Gastrocnemius medialis (tissue), 4 donors: Measurements from ENCODE around the gene ZNF80.

Experiments
- POLR2A ChIP-seq, 2 donors: fragments of 450-650 bp; IDR thresholded peaks; one replicate each; pipeline ENCODE4 v1.6.1; 2017; ENCODE audit warnings: antibody characterized with exemption in 2 of 2, mild to moderate bottlenecking in 2 of 2, moderate library complexity in 2 of 2
- TF ChIP-seq, protein P1 (sequence below), 5 experiments: fragments of 450-650 bp in 3 of 5; fragments of 200-600 bp in 2 of 5; sonication (generic) in 2 of 5; IDR thresholded peaks in 4 of 5; conservative IDR thresholded peaks in 1 of 5; 1 replicate in 4 of 5; 2 replicates in 1 of 5; pipeline ENCODE4 v1.5.1; 2016 to 2019; ENCODE audit warnings: antibody characterized with exemption in 5 of 5, mild to moderate bottlenecking in 3 of 5, moderate library complexity in 3 of 5

DNA sequence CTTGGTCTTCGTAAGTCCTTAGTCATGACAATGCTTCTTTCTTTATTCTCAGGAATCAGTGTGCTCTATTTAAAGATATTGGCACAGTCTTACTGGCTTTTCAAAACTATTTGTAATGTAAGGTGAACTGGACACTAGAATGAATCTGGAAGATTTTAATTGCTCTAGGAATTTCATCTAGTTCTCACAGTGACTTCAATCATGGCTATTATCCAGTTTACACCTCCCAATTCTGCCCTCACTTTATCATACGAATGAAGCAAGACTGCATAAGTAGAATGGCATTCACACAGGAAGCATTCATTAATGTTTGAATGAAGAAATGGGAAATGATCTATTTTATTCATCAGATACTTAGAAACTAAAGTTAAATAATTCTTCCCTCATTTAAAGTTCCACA lies 31.8 kb downstream of the ZNF80 start:
- TF ChIP-seq, protein P1, sequence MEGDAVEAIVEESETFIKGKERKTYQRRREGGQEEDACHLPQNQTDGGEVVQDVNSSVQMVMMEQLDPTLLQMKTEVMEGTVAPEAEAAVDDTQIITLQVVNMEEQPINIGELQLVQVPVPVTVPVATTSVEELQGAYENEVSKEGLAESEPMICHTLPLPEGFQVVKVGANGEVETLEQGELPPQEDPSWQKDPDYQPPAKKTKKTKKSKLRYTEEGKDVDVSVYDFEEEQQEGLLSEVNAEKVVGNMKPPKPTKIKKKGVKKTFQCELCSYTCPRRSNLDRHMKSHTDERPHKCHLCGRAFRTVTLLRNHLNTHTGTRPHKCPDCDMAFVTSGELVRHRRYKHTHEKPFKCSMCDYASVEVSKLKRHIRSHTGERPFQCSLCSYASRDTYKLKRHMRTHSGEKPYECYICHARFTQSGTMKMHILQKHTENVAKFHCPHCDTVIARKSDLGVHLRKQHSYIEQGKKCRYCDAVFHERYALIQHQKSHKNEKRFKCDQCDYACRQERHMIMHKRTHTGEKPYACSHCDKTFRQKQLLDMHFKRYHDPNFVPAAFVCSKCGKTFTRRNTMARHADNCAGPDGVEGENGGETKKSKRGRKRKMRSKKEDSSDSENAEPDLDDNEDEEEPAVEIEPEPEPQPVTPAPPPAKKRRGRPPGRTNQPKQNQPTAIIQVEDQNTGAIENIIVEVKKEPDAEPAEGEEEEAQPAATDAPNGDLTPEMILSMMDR (IDR thresholded peaks at IDR 0.05 in 4 of 5, conservative IDR thresholded peaks at IDR 0.05 in 1 of 5) = no peak
- TF ChIP-seq POLR2A (IDR thresholded peaks at IDR 0.05) = no peak
